Hindlimb muscle (tissue), 1 donor: ENCODE data around the gene WDFY2. TPM values are rescaled to one million over a fixed set of nuclear protein-coding genes. Genes with fewer than 3 reads are reported as not detected.
"Not testable (repeated sequence)": the region's sequence is repeated elsewhere in the genome, so short reads cannot be mapped to it uniquely, and the experiment has no call there.

Source experiments
- DNase-seq: peaks from one replicate; pipeline ENCODE4 v3.0.0-alpha.2; 2013
- polyA plus RNA-seq: library from polyadenylated mRNA; unstranded; fragments of 120-200 nt; gene quantifications from one replicate; pipeline ENCODE4 v1.2.1, GENCODE V29; 2013; ENCODE audit not compliant: insufficient read length

Gene WDFY2
- polyA plus RNA-seq, 1 donor: 7.1 TPM

DNA sequence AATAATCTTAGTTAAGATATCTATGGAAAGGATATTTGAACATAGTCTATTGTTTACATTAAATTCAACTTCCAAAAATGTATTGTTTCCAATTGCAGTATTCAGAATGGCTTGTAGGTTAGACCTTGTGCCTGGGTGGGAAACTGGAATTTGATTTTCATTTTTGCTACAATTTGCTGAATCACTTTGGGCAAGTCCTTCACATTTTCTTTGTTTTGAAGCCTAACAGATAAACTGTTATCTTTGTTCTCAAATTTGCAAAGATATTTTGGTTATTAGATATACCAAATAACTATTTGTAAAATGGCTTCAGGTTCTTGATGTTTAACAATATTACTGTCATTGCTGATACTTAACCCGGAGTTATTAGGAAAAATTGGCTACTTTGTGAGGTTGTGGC, 82.6 kb downstream of the WDFY2 start:
- DNase-seq: no peak

DNA sequence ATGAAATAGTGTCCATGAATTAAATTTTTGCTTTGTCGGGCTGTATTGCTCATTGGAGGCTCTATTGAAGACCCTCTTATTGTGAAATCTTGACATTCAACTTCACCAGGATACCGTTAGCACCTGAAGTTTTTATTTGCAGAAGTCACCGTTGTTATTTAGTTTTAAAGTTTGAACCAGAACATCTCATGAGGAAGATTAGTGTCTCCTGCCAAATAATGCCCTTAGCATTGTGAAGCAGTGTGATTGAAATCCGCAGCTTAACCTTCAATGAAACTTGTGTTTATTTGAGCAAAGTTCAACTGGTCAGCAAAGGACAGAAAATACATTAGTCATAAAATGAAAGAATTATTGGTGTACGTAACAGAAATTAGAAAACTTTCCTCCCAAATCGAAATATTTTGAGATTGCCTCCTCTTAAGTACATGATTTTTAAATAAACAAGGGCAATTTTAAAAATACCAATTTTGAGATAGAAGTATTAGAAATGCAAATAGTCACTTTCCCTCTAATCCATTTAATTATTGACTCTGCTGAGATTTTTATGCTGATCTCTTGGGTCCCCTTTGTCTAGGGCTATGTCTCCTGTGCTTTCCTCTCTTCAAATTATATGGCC, 84.4 kb downstream of the WDFY2 start:
- no peak for DNase-seq

DNA sequence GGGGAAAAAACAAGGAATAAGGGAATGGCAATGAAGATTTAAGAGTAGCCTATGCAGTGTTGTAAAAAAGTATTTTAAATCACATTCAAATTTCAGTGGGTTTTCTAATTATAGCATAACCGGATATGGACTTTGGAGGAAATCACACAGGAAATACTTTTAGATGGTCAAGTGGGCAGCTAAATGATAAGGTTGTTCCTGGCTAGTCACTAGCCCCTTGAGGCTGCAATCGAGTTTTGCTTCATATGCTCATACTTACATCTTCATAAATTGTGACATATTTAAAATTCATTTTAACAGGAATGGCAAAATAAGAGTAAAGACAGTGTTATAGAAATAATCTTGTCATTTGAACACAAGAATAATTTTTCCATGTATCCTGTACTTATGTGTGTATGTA, 88.9 kb downstream of the WDFY2 start:
- no peak for DNase-seq

DNA sequence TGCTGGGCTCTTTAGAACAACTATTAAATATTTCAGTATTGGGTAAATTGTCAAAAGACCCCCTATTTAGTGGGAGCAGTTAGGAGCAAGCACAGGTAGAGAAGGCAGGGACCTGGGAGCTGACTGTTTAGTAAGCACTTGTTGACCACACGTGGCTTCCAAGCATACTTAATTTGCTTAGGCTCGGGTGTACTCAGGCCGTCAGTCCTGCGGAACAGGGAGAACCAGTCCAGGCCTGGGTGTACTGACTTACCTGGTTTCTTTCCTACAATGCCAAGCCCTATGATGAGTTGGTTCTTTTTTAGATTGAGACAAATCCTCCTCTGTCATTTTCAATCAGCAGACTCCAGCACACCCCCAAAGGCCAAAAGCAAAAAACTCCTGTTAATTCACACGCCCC, 90.0 kb downstream of the WDFY2 start:
- no peak for DNase-seq

DNA sequence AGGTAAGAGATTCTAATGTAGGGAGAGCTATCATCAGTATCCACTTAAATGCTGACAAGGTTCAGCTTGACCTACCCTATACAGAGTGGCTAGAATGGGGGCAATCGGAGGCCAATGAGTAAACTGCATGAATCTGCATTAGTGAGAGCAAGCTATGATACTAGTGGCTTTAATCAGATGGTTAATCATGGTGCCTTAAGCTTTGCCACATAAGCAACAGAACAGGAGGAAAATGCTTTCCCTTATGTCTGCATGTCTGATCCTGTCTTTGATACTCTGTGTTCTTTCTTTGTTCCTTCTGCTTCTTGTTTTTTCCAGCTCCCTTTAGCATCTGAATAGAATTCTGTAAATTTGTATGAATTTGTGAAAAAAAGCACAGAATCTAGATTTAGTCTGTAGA, 91.1 kb downstream of the WDFY2 start:
- DNase-seq: no peak

DNA sequence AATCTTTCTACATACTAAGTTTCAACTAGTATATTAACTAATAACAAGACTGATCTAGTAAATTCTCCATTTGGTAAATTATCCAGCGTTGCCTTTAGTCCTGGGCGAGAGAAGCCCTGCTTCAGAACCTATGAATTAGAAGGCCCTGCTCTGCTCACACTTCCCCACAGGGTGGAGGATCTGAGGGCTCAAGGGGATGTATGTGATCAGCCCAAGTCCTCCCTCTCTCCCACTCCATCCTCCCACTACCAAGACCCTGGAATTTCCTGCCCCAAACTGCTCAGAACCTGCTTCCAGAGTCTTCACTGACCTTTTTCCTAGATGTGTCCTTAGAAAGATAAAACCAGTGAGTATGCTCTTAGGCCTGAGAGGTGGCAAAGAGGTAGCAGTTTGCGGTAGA, 91.6 kb downstream of the WDFY2 start:
- DNase-seq: no peak

DNA sequence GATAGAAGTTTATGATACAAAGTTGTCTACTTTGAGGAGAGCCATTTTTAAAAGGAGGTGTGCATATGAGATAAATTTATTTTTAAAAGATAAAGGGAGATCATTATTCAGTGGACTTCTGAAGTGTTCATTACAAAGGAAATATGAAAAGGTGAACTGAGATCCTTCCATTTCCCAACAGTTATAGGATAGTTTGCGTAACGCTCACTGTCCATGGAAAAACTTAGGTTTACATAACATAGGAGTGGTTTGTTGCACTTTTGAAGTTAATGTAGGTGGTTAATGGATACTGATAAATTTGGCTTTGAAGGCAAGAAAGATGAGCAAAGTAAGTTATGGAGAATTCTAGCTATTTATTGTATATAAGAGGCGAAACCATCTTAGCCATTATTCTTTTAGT, 92.5 kb downstream of the WDFY2 start:
- DNase-seq: no peak

DNA sequence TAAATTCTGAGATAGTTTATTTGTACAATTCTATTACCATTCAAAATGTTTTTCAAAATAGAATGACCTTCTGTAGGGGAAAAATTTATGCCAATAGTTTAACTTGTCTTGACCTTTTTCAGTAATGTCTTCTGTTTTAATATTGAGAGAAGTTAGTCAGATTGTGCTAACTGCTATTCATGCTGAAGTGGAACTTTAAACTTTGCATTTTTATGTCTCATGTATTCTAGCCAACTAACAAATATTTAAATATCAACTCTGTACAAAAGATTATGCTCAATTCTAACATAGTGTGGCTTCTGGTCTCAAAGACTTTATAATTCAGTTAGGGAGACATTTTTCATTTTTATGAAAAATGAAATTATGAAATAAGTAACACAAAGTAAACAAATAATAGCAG, 94.2 kb downstream of the WDFY2 start:
- no peak for DNase-seq

DNA sequence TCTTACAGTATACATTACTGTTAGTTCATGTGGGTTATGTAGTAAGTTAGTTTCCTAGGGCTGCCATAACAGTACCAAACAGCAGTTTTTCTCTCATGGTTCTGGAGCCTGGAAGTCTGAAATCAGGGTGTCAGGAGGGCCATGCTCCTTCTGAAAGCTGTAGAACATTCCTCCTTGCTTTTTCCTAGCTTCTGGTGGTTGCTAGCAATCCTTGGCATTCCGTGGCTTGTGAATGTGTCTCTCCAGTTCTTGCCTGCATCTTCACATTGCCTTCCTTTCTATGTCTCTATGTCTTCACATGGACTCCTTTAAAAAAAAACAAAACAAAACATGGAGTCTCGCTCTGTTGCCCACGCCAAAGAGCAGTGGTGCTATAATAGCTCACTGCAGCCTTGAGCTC, 95.4 kb downstream of the WDFY2 start:
- DNase-seq: no peak

DNA sequence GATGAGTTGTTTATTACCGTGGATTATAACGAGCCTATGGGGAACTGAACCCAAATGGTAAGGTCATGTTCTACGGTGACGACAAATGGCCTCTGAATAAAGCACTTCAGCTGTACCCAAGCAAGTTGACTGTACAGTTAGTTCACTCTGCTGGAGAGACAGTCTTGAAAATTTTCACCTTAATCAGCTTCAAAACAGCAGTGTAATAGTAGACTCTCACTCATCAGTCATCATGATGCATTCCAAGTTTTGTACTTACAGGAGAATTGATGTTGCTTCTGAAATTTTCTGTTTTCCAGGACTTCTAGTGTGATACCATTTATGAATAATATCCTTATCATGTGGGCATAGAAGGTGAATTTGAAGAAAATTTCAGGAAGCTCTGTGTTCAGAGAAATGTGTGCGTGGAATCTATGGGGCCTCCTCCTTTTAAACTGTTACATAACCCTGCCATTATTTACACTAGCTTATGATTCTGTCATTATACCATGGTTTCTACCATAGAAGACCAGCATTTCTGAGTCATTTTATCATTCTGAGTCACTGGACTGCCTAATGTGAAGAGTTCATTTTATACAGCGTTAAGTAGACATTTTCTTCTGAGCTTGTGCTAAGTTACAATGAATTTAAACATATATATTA, 96.9 kb downstream of the WDFY2 start:
- DNase-seq: no peak

DNA sequence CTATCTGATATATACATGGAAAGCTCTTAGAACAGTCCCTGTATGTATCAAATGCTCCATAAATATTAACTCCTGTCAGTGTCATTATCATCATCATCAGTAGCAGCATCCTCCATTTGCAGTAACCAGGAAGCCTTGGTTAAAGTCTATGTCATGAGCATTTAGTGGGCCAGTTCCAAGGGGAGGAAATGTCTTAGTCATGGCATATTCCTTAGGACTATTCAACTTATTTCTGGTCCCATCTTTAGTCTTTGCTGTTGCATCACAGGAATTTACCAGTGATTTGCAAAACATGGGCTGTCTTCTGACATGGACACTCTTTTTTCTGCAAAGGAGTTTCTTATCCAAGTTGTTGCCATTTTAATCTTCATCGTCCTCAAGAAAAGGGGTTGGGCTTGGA, 98.4 kb downstream of the WDFY2 start:
- DNase-seq: no peak

DNA sequence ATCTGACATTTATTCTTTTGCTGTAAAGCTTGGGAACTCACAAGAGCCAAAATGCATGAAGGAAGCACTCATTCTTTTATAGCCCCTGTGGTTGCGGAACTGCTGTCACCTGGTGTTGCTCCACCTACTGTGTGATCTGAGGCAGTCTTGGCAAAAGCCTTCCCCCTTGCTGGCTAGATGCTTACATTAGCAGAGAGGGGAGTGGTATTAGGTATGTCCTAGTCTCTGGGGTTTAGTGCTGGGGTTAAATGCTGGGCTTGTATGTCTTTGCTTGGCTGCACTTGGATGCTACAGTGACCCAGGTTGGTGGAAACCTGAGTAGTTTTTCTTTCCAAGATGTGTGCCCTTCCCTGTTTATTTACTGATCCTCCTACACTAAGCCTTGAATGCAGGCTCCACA, 99.3 kb downstream of the WDFY2 start:
- DNase-seq: no peak

DNA sequence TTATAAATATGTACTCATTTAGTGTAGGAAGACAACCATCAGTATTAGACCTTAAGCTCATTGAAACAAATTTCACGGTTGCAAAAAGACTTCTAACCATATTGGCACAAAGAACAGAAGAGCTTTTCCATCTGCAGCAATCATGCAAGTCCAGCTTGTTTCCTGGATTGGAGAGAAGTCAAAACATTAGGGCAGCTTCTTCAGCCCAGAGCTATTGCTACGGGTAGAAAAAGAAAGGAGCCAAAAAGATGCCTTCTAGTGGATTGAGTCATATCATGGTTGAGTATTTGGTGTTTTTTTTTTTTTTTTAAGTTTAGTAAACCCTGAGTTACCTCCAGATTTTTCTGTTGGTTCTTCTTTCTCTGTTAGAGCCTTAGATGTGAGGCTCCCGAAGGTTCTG, 99.8 kb downstream of the WDFY2 start:
- DNase-seq: no peak

DNA sequence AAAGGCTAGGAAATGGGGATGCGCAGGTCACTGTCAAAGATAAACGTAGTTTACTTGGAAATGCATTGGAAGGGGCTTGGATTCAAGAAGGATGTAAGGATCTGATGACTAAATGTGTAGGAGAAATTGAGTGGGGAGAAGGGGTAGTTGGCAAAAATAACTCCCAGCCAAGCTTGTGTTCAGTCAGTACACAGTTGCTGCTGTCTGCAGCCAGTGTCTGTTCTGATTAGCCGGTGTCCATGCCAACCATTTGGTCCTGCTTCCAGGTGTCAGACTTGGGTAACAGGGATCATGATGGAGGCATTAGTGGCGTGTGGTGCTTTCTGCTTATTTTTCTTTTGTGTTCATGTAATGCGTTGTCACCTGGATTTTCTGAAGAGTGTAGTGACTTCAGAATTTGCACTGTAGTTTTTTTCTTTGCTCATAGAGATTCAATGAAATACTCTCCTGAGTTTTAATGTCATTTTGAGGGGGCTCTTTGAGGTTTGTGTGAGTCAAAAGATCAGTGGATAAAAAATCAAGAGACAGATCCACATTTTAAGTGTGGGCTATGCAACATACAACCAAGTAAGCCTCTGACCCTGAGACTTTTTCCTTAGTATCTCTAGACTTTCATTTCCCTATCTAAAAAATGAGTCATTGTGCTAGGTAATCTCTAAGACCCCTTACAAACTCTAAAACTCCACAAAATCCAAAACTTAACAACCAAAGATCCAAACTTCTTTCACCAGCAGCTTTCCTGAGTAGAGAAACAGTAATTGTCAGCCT, 103.9 kb downstream of the WDFY2 start:
- DNase-seq: no peak

DNA sequence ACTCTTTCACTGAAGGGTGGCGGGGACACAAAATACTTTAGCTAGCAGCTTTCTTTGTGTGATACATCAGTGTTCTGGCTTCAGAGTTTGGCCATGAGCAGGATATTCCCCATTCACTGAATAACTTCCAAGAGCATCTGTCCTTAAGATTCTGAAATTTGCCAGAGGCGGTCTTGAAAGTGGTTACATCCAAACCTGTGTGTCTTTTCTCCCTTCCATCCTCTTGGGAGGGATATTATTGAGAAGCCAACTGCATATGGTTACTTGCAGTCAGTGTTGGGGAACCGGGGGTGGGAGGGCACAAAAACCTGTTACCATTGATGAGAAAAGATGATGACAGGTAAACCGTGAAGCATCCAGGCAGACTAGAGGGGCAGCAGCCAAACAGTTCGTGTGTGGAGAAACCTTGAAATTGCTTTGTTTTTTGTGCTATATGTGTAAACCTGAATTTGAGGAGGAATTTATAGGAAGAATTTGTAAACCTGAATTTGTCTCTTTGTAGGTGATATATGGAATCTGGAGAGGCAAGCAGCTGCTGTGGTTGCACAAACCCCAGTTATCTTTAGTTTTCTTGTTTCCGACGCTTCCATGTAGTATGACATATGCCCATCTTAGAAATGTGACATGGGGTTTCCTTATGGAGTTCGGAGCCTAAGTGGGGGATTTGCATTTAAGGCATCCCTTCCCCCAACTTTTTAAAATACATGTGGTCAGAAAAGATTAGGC, 104.8 kb downstream of the WDFY2 start:
- peak; percentile 37 for DNase-seq

DNA sequence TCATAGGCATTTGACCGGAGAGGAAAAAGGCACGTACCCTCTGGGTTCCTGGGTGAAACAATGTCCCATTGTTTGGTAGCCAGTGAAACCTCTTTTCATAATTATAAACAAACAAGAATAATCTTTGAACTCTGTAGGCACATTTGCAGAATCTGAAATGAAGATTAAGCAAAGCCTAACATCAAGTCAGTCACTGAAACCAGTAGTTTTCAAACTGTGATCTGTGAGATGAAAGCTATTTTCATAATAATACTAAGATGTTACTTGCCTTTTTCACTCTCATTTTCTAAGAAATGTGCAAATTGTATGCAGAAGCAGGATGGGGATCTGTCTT, 105.4 kb downstream of the WDFY2 start:
- DNase-seq: no peak

DNA sequence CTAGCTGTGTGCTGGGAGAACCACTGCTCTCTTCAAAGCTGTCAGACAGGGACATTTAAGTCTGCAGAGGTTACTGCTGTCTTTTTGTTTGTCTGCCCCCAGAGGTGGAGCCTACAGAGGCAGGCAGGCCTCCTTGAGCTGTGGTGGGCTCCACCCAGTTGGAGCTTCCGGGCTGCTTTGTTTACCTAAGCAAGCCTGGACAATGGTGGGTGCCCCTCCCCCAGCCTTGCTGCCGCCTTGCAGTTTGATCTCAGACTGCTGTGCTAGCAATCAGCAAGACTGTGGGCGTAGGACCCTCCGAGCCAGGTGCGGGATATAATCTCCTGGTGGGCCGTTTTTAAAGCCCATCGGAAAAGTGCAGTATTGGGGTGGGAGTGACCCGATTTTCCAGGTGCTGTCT, 111.4 kb downstream of the WDFY2 start:
- DNase-seq: not testable (repeated sequence)

DNA sequence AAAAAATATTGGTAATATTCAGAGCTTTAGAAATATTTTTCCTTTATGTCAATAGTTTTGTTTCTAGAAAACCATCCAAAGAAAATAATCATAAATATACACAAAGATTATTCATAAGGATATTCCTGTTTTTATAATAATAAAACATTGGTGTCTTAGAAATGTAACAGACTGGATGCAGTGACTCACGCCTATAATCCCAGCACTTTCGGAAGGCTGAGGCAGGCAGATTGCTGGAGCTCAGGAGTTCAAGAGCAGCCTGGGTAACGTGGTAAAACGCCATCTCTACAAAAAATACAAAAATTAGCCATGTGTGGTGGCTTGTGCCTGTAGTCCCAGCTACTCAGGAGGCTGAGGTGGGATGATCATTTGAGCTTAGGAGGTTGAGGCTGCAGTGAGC, 112.9 kb downstream of the WDFY2 start:
- no peak for DNase-seq

DNA sequence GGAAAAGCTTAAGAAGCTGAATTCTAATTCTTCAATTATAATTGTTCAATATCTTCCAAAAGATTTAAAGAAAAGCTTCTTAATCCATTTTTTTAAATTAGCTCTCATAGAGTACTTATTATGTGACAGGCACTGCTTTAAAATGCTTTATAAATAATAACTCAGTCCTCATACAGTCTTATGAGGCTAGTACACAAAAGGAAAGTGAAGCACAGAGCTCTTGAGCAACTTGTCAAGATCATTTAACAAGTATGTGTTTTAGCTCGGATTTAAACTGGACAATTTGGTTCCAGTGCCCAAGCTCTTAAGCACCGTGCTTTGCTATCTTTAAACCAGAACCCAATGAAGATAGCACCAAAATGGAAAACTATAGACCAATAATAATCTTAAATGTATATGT, 113.6 kb downstream of the WDFY2 start:
- DNase-seq: no peak

DNA sequence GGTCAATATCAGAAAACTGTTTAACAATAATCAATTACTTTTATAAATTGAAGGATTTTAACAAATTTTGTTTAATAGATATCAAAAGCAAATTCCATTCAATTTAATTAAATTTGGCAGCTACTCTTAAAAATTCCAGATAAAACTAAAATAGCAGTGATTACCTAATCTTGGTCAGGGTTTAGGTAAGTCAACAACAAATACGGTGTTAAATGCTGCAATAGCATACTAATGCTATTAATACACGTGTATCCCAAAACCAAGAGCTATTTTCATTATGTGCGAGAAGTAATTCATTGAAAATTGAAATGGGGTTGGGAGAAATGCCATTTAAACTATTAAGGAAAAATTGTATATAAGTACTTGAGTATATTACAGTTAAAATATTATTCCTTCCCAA, 114.1 kb downstream of the WDFY2 start:
- no peak for DNase-seq

DNA sequence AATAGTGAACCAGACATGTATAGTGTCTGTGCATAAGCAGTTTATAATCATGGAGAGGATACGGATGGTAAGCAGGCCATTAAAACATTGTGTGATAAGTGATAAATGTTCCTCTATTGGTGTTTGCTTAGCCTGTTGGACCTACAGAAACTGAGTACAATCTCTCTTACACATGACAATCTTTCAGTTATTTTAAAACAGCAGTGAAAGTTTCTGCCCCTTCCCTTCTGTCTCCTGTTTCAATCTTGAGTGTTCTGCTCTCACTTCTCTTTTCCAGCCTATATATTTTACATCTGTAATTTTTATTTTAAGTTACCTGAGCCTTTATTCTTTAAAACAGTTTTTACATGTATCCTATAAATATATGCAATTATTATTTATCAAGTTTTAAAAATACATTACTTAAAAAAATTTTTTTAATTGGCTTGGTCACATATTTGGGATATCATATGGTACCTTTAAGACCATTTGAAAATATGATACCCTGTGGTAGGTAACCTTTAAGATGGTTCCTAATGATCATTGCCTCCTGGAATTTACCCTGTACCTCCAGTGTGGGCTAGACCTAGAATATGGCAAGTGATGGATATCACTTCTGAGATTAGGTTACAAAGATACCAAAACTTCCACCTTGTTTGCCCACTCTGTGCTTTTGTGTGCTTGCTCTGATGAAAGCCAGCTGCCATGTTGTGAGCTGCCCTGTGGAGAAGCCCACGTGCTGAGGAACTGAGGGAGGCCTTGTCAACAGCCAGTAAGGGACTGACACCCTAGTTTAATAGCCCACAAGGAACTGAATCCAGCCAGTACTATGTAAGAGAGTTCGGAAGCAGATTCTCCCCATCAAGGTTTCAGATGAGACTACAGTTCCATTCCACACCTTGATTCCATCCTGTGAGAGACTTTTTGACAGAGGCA, 120.4 kb downstream of the WDFY2 start:
- no peak for DNase-seq

DNA sequence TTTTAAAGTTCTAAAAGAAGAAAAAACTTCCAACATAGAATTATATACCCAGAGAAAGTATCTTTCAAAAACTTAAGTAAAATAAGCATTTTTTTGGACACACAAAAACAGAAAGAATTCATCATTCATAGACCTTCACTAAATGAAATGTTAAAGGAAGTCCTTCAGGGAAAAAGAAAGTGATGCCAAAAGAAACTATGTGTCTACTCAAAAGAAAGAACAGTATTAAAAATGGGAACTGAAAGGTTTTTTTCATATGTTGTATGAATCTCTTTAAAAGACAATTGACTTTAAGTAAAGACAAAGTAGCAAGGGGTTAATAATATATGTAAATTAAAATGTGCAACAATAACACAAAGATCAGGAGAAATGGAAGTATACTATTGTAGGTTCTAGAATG, 123.2 kb downstream of the WDFY2 start:
- DNase-seq: no peak

DNA sequence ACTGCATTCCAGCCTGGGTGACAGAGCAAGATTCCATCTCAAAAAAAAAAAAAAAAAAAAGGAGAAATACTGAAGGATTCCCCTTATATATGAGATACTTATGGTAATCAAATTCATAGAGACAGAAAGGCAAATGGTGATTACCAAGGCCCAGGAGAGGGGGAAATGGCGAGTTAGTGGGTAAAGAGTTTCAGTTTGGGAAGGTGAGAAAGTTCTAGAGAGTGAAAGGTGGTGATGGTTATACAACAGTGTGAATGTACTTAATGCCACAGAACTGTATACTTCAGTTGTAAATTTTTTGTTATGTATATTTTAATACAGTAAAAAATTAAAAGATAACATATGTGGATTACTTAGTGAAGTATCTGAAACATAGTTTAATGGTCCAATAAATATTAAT, 129.5 kb downstream of the WDFY2 start:
- DNase-seq: no peak
